B cell (primary cell): ENCODE data around the gene ZNF385A. TPM values are rescaled to one million over a fixed set of nuclear protein-coding genes. Genes with fewer than 3 reads are reported as not detected.

Source experiments
- ATAC-seq: fragments of 200-7000 bp; cut with Tn5 transposase; one replicate; pipeline ENCODE4 v1.10.0; 2021; ENCODE audit warnings: low read depth, mild to moderate bottlenecking, moderate number of reproducible peaks, moderate library complexity
- CTCF ChIA-PET: fragments of 350-600 bp; sonication (Branson Sonifier 250); formaldehyde crosslinking; loops from one replicate; lab custom pipeline; 2021; ENCODE audit warnings: antibody characterized with exemption, inconsistent platforms; lab: Charles Lee
- POLR2A ChIA-PET: fragments of 350-600 bp; sonication (Branson Sonifier 250); formaldehyde crosslinking; loops from one replicate; lab custom pipeline; 2021; ENCODE audit warnings: antibody characterized with exemption; lab: Charles Lee
- DNase-seq: peaks from one replicate; pipeline ENCODE4 v3.0.0; 2013
- H2AFZ ChIP-seq: 2 replicates; pipeline ENCODE4 v1.6.1; 2012; ENCODE audit warnings: mild to moderate bottlenecking, low read depth, low read length; ENCODE audit not compliant: insufficient read depth, poor library complexity, severe bottlenecking
- H3K27ac ChIP-seq, 2 donors: 1 replicate in 1 of 2; 2 replicates in 1 of 2; pipeline ENCODE4 v1.5.1; 2012 to 2013; ENCODE audit warnings: low read length in 2 of 2, mild to moderate bottlenecking in 2 of 2, moderate library complexity in 1 of 2
- H3K27me3 ChIP-seq, 4 experiments: fragments of 200-600 bp in 1 of 4; sonication (generic) in 1 of 4; replicated peaks in 1 of 4; 1 replicate in 2 of 4; 2 replicates in 2 of 4; pipeline versions ENCODE4 v1.6.1 to v1.7.0; 2013 to 2016; ENCODE audit warnings: low read length in 3 of 4, mild to moderate bottlenecking in 2 of 4, mixed read lengths in 1 of 4, moderate library complexity in 1 of 4; ENCODE audit not compliant: insufficient read depth in 4 of 4, control insufficient read depth in 3 of 4; ENCODE audit errors: control extremely low read depth in 1 of 4
- H3K36me3 ChIP-seq, 2 experiments: replicated peaks in 1 of 2; 1 replicate in 1 of 2; 2 replicates in 1 of 2; pipeline versions ENCODE4 v1.6.1 to v1.7.1; 2013; ENCODE audit warnings: low read length in 1 of 2; ENCODE audit not compliant: insufficient read depth in 2 of 2, control insufficient read depth in 1 of 2; ENCODE audit errors: control extremely low read depth in 1 of 2, extremely low read depth in 1 of 2
- H3K4me1 ChIP-seq, 2 donors: fragments of 200-600 bp in 1 of 2; sonication (generic) in 1 of 2; 1 replicate in 1 of 2; 2 replicates in 1 of 2; pipeline versions ENCODE4 v1.5.1 to v1.6.1; 2013 to 2017; ENCODE audit warnings: low read length in 2 of 2; ENCODE audit not compliant: control insufficient read depth in 2 of 2, insufficient read depth in 2 of 2
- H3K4me2 ChIP-seq: replicated peaks from 2 replicates; pipeline ENCODE3; 2012; ENCODE audit warnings: mild to moderate bottlenecking, low read depth, low read length; ENCODE audit not compliant: poor library complexity, severe bottlenecking
- H3K4me3 ChIP-seq, 5 experiments: fragments of 200-600 bp in 1 of 5; sonication (generic) in 1 of 5; 1 replicate in 3 of 5; 2 replicates in 2 of 5; pipeline versions ENCODE4 v1.5.1 to v1.7.0; 2011 to 2016; ENCODE audit warnings: low read length in 4 of 5, mild to moderate bottlenecking in 4 of 5, low read depth in 2 of 5, control low read depth in 1 of 5, moderate library complexity in 1 of 5; ENCODE audit not compliant: insufficient read depth in 1 of 5; ENCODE audit errors: control extremely low read depth in 1 of 5, extremely low read depth in 1 of 5
- H3K79me2 ChIP-seq: fragments of 200-600 bp; sonication (generic); one replicate; pipeline ENCODE4 v1.6.0; 2016; ENCODE audit warnings: low read length; ENCODE audit not compliant: control insufficient read depth, insufficient read depth
- H3K9ac ChIP-seq: fragments of 200-600 bp; sonication (generic); 2 replicates; pipeline ENCODE4 v1.6.1; 2017; ENCODE audit warnings: mild to moderate bottlenecking, low read length, moderate library complexity
- H3K9me3 ChIP-seq, 3 donors: one replicate each; pipeline versions ENCODE4 v1.6.1 to v1.7.1; 2013; ENCODE audit warnings: low read length in 2 of 3; ENCODE audit not compliant: control insufficient read depth in 2 of 3, insufficient read depth in 1 of 3; ENCODE audit errors: control extremely low read depth in 1 of 3
- H4K20me1 ChIP-seq: 2 replicates; pipeline ENCODE4 v1.6.0; 2012; ENCODE audit warnings: mild to moderate bottlenecking, low read length; ENCODE audit not compliant: insufficient read depth, control insufficient read depth, poor library complexity, severe bottlenecking
- H3K27ac Mint-ChIP-seq: one replicate; pipeline ENCODE4 v1.8.0; 2021; ENCODE audit warnings: mixed read lengths
- H3K27me3 Mint-ChIP-seq: one replicate; pipeline ENCODE4 v1.8.0; 2021; ENCODE audit warnings: mixed read lengths
- H3K4me1 Mint-ChIP-seq: one replicate; pipeline ENCODE4 v1.8.0; 2021; ENCODE audit warnings: mixed read lengths
- H3K4me3 Mint-ChIP-seq: one replicate; pipeline ENCODE4 v1.8.0; 2021; ENCODE audit warnings: mixed read lengths
- H3K9me3 Mint-ChIP-seq: one replicate; pipeline ENCODE4 v1.8.0; 2022; ENCODE audit warnings: mixed read lengths; ENCODE audit not compliant: insufficient read depth
- EZH2 ChIP-seq: IDR thresholded peaks from 2 replicates; pipeline ENCODE4 v1.6.1; 2012; ENCODE audit warnings: borderline replicate concordance, low read depth, mild to moderate bottlenecking, moderate library complexity, low read length; ENCODE audit not compliant: insufficient read depth, poor library complexity, severe bottlenecking
- WGBS: methylation state at CpG from one replicate; pipeline ENCODE4 v1.1.5; 2013; ENCODE audit warnings: missing lambda C conversion rate; ENCODE audit not compliant: insufficient coverage; 5-methylcytosine and 5-hydroxymethylcytosine counted together
- intact Hi-C: fragments of 100-400 bp; cut with micrococcal nuclease; formaldehyde crosslinking; loops from one replicate; pipeline ENCODE4 v1.10.0; 2022
- polyA plus RNA-seq: library from polyadenylated mRNA; depleted of rRNA; stranded (reverse); fragments of >200 nt; gene quantifications from 2 replicates; pipeline ENCODE4 v1.2.3, GENCODE V29; 2012
- total RNA-seq, 2 donors: library from RNA; stranded (reverse); fragments of 120-200 nt in 1 of 2; gene quantifications; 1 replicate in 1 of 2; 2 replicates in 1 of 2; pipeline versions ENCODE4 v1.2.3 to v1.2.4, GENCODE V29; 2013 to 2022
- TF ChIP-seq, protein P1 (sequence below): fragments of 200-600 bp; IDR thresholded peaks from one replicate; pipeline ENCODE4 v1.8.0; 2022; ENCODE audit warnings: antibody characterized with exemption, mild to moderate bottlenecking

Gene ZNF385A
- total and polyA plus RNA-seq, 2 donors (not counting 1 experiment from before 2014, with no cell fraction given): 4.9 to 5.1 TPM

DNA sequence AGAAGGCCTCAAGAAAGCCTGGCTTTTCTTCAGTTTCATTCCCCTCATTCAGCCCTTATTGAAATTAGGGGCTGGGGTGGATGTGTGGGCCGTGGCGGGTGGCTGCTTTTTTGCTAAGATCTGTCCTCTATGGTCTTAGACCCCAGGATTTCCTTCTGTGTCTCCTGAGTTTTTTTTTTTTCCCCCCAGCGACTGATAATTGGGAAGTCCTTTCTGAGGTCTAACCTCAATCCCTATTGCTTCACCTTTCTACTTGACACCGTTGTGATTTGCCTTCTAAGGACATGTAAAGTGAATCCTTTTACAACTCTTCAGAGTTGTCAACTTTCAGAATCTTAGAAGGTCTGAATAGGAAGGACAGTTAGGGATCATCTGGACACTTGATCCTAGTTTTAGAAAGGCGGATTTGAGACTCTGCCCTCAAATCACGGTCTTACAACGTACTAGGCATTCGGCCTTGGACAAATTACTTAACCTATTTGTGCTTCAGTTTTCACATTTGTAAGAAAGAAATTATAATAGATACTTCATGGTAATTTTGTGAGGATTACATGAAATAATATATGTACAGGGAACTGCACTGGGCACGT is 24.7 kb downstream of the ZNF385A start:
- Histone ChIP-seq H3K36me3 (no peaks in the 10 kb centered on the region), H3K9me3 (no peaks in the 10 kb centered on the region), H3K79me2 (no peaks in the 10 kb centered on the region), H3K4me2 (peak overlapping the region; percentile 96), H3K4me3 (peak overlapping the region; percentile 56 to 92 (median 85)), H3K27ac (peak overlapping the region; percentile 40 to 81), H4K20me1 (no peaks in the 10 kb centered on the region), H3K9ac (peak overlapping the region; percentile 85), H3K4me1 (peaks cover 18 to 22% of the 10 kb centered on the region in 2 donors), H2AFZ (peak overlapping the region; percentile 99), H3K27me3 (no peaks in the 10 kb centered on the region)
- TF ChIP-seq, protein P1, sequence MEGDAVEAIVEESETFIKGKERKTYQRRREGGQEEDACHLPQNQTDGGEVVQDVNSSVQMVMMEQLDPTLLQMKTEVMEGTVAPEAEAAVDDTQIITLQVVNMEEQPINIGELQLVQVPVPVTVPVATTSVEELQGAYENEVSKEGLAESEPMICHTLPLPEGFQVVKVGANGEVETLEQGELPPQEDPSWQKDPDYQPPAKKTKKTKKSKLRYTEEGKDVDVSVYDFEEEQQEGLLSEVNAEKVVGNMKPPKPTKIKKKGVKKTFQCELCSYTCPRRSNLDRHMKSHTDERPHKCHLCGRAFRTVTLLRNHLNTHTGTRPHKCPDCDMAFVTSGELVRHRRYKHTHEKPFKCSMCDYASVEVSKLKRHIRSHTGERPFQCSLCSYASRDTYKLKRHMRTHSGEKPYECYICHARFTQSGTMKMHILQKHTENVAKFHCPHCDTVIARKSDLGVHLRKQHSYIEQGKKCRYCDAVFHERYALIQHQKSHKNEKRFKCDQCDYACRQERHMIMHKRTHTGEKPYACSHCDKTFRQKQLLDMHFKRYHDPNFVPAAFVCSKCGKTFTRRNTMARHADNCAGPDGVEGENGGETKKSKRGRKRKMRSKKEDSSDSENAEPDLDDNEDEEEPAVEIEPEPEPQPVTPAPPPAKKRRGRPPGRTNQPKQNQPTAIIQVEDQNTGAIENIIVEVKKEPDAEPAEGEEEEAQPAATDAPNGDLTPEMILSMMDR: no peak
- TF ChIP-seq EZH2: no peak
- 100% methylated on average over 1 of the region's 9 CpGs for WGBS
- Mint-ChIP-seq H3K9me3 (no peaks in the 10 kb centered on the region), H3K27me3 (no peaks in the 10 kb centered on the region), H3K4me1 (peaks cover 14% of the 10 kb centered on the region), H3K27ac (no peak overlapping the region), H3K4me3 (peak overlapping the region; percentile 66)
- intact Hi-C loops: loop anchor here (1.0 to 10.0 kb wide), 8 partner anchors 8 to 633 kb away; partner anchors contain the start of genes CALCOCO1, CBX5, COPZ1 and HNRNPA1
- DNase-seq: no peak
- no peak for ATAC-seq
- ChIA-PET POLR2A (interaction anchor here (0.9 to 1.8 kb wide), 4 partner anchors 11 to 80 kb away, joined by 3 to 8 read pairs (median 4); partner anchors contain the start of genes CBX5, COPZ1 and HNRNPA1), CTCF (interaction anchor here (0.8 to 7.8 kb wide), 19 partner anchors 8 to 159 kb away, joined by 3 to 42 read pairs (median 8); partner anchors contain the start of genes COPZ1 and HNRNPA1)
